ENCODE measurements around the gene ODR4. TPM values are rescaled to one million over a fixed set of nuclear protein-coding genes. Genes with fewer than 3 reads are reported as not detected.

Gene ODR4
- total RNA-seq, 1 experiment from 2014 or later = 16.6 TPM

DNA sequence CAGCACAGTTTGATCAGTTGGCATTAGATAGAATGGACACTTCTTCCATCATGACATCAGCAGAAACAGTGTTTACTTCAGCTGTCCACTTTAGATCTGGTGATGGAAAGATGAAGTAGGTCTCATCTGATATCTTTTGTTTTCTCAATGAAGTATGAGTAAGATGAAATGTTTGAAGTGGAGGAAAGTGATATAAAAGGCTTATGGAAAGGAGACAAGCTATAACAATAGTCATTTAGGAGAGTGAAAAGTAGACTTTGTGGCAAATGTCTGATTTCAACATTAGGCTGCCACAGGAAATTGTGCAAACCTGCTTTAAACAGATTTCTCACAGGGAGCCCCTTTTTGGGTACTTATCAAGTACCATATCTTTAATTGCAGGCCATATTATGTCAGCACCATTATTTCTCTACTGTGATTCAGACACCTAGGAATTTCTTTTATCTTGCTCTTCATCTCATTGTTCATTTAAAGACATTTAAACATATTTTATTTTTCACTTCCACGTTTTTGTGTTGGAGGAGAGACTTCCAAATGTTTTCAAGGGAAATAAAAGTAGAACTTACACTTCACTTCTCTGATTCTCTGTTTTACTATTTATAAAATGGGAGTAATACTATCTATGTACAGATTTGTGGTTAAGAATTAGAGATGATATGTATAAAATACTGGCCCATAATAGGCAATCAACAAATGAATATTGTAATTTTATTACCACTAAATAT lies 67.2 kb downstream of the ODR4 start:
- CTCF ChIA-PET = no interaction called here
- H3K4me1 ChIP-seq (ENCODE audit: control insufficient read depth, insufficient read depth, low read length) = no peaks in the 10 kb centered on the region

DNA sequence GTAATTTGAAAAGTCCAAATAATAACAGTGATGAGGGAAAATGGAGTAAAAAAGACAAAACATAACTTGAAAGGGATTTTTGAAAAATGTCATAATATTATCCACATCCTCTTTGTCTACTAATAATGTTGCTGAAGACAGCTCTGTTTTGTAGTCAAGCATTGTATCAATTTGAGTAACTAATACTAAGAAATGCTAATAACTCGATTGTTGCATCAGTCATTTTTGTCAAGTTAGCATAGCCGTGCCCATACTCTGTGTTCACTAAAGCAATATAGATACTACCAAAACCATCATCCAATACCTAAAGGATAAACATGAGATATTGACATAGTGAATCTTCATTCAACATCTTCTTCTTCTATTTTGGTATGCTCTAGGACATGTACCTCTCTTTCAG lies 68.0 kb downstream of the ODR4 start:
- no peaks in the 10 kb centered on the region for H3K36me3 ChIP-seq (ENCODE audit: control insufficient read depth, insufficient read depth, low read length)
- no peak for ATAC-seq
- BruUV-seq (replicated peaks) = no TSS peak
- no peak overlapping the region for H3K4me3 ChIP-seq (ENCODE audit: low read depth in 2 of 2, low read length in 2 of 2)
- H3K27me3 ChIP-seq (ENCODE audit: control insufficient read depth, insufficient read depth, low read length) = no peaks in the 10 kb centered on the region
- no peaks in the 10 kb centered on the region for H3K9me3 ChIP-seq (ENCODE audit: control insufficient read depth, insufficient read depth, low read depth, low read length)
- no peak for DNase-seq (ENCODE audit: low read depth, low spot score)
- ChIA-PET CTCF (no interaction called here), POLR2A (no interaction called here)
- intact Hi-C loops (cut with micrococcal nuclease; ENCODE audit: unreplicated experiment) (no loop called here), in situ Hi-C loops (cut with HindIII; ENCODE audit: low pct_unique_long_range_greater_than_20kb, low sequenced_read_pairs) (no loop called here)
- no peaks in the 10 kb centered on the region for H3K4me1 ChIP-seq (ENCODE audit: control insufficient read depth, insufficient read depth, low read length)
- H3K27ac ChIP-seq (ENCODE audit: low read length) = no peak overlapping the region
- TF ChIP-seq TCF7L2 (IDR thresholded peaks at IDR 0.05; ENCODE audit: low read depth, low read length) (no peak), REST (IDR thresholded peaks at IDR 0.05; ENCODE audit: insufficient read depth in 1 of 2, low read depth in 2 of 2, low read length in 1 of 2) (no peak), SIN3A (IDR thresholded peaks at IDR 0.05; ENCODE audit: borderline replicate concordance, insufficient read depth, low read depth, low read length) (no peak), POLR2AphosphoS5 (IDR thresholded peaks at IDR 0.05; ENCODE audit: low read depth, low read length) (no peak)
- TF ChIP-seq, protein P1, sequence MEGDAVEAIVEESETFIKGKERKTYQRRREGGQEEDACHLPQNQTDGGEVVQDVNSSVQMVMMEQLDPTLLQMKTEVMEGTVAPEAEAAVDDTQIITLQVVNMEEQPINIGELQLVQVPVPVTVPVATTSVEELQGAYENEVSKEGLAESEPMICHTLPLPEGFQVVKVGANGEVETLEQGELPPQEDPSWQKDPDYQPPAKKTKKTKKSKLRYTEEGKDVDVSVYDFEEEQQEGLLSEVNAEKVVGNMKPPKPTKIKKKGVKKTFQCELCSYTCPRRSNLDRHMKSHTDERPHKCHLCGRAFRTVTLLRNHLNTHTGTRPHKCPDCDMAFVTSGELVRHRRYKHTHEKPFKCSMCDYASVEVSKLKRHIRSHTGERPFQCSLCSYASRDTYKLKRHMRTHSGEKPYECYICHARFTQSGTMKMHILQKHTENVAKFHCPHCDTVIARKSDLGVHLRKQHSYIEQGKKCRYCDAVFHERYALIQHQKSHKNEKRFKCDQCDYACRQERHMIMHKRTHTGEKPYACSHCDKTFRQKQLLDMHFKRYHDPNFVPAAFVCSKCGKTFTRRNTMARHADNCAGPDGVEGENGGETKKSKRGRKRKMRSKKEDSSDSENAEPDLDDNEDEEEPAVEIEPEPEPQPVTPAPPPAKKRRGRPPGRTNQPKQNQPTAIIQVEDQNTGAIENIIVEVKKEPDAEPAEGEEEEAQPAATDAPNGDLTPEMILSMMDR (IDR thresholded peaks at IDR 0.05) = no peak

More for the DNA sequence above, 67.2 kb downstream of the ODR4 start:
- H3K27me3 ChIP-seq (ENCODE audit: control insufficient read depth, insufficient read depth, low read length) = no peaks in the 10 kb centered on the region
- H3K36me3 ChIP-seq (ENCODE audit: control insufficient read depth, insufficient read depth, low read length) = no peaks in the 10 kb centered on the region
- POLR2A ChIA-PET = no interaction called here
- no peaks in the 10 kb centered on the region for H3K9me3 ChIP-seq (ENCODE audit: control insufficient read depth, insufficient read depth, low read depth, low read length)
- no peak for TF ChIP-seq REST (IDR thresholded peaks at IDR 0.05; ENCODE audit: insufficient read depth in 1 of 2, low read depth in 2 of 2, low read length in 1 of 2)
- TF ChIP-seq TCF7L2 (IDR thresholded peaks at IDR 0.05; ENCODE audit: low read depth, low read length) = no peak
- TF ChIP-seq SIN3A (IDR thresholded peaks at IDR 0.05; ENCODE audit: borderline replicate concordance, insufficient read depth, low read depth, low read length) = no peak
- TF ChIP-seq, protein P1 (IDR thresholded peaks at IDR 0.05) = no peak
- TF ChIP-seq POLR2AphosphoS5 (IDR thresholded peaks at IDR 0.05; ENCODE audit: low read depth, low read length) = no peak
- ATAC-seq (no peak), DNase-seq (ENCODE audit: low read depth, low spot score) (no peak)
- intact Hi-C loops (cut with micrococcal nuclease; ENCODE audit: unreplicated experiment) = no loop called here
- H3K27ac ChIP-seq (ENCODE audit: low read length) = no peak overlapping the region
- in situ Hi-C loops (cut with HindIII; ENCODE audit: low pct_unique_long_range_greater_than_20kb, low sequenced_read_pairs) = no loop called here
- BruUV-seq (replicated peaks) = no TSS peak
- H3K4me3 ChIP-seq (ENCODE audit: low read depth in 2 of 2, low read length in 2 of 2) = no peak overlapping the region
